ENCODE results near the gene EFS.

DNA sequence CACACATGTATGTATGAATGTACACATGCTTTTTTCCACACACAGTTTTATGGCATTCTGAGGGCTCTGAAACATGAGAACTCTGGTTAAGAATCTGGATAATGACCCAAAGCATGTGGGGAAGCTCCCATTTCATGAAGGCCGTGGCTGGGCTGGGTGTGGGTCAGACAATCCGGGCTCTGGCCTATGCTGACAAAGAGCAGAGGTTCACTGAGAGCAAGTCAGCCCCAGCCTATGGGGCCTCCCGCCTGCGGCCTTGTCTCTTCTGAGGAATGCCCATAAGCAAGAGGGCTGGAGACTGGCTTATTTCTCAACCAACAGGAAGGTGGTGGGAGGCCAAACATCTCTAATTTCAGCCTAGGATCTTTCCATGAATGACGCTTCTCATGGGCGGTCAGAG, 34.6 kb upstream of the EFS start:
- TF ChIP-seq POLR2A (IDR thresholded peaks at IDR 0.05), result no peak
- TF ChIP-seq, protein P1, sequence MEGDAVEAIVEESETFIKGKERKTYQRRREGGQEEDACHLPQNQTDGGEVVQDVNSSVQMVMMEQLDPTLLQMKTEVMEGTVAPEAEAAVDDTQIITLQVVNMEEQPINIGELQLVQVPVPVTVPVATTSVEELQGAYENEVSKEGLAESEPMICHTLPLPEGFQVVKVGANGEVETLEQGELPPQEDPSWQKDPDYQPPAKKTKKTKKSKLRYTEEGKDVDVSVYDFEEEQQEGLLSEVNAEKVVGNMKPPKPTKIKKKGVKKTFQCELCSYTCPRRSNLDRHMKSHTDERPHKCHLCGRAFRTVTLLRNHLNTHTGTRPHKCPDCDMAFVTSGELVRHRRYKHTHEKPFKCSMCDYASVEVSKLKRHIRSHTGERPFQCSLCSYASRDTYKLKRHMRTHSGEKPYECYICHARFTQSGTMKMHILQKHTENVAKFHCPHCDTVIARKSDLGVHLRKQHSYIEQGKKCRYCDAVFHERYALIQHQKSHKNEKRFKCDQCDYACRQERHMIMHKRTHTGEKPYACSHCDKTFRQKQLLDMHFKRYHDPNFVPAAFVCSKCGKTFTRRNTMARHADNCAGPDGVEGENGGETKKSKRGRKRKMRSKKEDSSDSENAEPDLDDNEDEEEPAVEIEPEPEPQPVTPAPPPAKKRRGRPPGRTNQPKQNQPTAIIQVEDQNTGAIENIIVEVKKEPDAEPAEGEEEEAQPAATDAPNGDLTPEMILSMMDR (IDR thresholded peaks at IDR 0.05), result no peak
